ENCODE results near the gene HMG20A. TPM values are rescaled to one million over a fixed set of nuclear protein-coding genes. Genes with fewer than 3 reads are reported as not detected.

The HMG20A gene
- total and polyA plus RNA-seq, 9 of the 15 experiments (the other 6 are each of a cell fraction or from before 2014, with no cell fraction given) = 25.0 to 68.1 (median 38.9) TPM

DNA sequence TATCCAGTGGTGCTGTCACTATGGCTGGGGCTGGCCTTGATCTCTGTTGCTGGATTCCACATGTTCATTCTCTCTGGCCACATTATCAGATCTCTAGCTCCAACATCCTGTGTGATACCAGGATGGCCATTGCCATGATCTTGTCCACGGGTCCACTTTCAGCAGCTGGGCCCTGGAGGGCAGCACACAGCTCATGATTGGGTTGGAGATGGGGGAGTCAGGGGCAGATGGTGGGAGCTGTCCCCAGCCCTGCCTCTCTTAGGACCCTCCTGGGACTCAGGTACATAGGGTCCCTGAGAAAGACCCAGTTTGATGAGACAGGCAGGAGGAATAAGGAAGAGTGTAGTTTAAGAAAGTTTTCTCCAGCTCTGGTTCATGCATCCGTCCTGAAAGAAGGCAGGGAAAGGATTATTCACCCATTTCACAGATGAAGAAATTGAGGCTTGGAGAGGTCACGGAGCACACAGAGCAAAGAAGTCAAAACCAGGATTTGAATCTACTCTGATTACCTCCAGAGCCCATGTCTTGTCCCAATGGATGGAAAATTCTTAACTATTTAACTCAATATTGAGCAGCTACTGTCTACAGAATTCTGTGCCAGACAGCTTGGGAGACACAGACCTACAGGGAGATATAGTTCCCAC is 111.5 kb downstream of the HMG20A start (continued):
- TF ChIP-seq, protein P1, sequence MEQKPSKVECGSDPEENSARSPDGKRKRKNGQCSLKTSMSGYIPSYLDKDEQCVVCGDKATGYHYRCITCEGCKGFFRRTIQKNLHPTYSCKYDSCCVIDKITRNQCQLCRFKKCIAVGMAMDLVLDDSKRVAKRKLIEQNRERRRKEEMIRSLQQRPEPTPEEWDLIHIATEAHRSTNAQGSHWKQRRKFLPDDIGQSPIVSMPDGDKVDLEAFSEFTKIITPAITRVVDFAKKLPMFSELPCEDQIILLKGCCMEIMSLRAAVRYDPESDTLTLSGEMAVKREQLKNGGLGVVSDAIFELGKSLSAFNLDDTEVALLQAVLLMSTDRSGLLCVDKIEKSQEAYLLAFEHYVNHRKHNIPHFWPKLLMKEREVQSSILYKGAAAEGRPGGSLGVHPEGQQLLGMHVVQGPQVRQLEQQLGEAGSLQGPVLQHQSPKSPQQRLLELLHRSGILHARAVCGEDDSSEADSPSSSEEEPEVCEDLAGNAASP (IDR thresholded peaks at IDR 0.05) = no peak
- TF ChIP-seq ZNF41 (CRISPR knock-in tag; conservative IDR thresholded peaks at IDR 0.05) = no peak
- TF ChIP-seq, protein P2, sequence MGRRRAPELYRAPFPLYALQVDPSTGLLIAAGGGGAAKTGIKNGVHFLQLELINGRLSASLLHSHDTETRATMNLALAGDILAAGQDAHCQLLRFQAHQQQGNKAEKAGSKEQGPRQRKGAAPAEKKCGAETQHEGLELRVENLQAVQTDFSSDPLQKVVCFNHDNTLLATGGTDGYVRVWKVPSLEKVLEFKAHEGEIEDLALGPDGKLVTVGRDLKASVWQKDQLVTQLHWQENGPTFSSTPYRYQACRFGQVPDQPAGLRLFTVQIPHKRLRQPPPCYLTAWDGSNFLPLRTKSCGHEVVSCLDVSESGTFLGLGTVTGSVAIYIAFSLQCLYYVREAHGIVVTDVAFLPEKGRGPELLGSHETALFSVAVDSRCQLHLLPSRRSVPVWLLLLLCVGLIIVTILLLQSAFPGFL (CRISPR knock-in tag; IDR thresholded peaks at IDR 0.05) = no peak
- no peak for TF ChIP-seq ASH1L (IDR thresholded peaks at IDR 0.05; ENCODE audit: borderline replicate concordance, low read depth, partially characterized antibody)
- no peak for TF ChIP-seq HLTF (IDR thresholded peaks at IDR 0.05)
- peak; percentile 49; the same call in 1 of the 2 replicates for TF ChIP-seq BCOR (IDR thresholded peaks at IDR 0.05)
- no peak for TF ChIP-seq SAFB (IDR thresholded peaks at IDR 0.05; ENCODE audit: borderline replicate concordance, low read depth, low read length)
- TF ChIP-seq RBM17 (IDR thresholded peaks at IDR 0.05; ENCODE audit: borderline replicate concordance, low read depth, low read length) = no peak

DNA sequence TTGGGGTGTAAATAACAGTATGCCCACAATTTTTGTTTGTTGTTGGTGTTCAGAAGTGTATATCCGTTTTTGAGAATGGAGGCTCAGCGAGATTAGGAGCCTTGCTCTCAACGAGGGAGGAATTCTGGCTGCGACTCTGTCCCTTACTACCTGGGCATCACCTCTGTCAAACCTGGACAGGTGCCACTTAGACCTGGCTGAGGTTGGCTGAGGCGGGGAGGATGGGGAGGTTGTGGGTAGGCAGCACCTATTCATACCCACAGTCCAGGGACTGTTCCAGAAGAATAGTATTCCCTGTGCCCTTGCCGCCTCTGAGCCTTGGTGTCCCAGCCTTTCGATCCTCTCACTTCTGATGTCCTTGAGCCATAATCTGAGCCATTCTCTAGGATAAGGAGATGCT is 112.2 kb downstream of the HMG20A start:
- intact Hi-C loops (cut with micrococcal nuclease) (no loop called here), in situ Hi-C loops (cut with MboI) (no loop called here)
- Histone ChIP-seq H3K4me1 (replicated peaks in 1 of 2; ENCODE audit: control insufficient read depth in 2 of 2, insufficient read depth in 2 of 2, low read length in 2 of 2) (peaks cover 3% of the 10 kb centered on the region in 2 experiments; a peak in 3 of 5 replicates), H2AFZ (ENCODE audit: low read depth, low read length) (no peak overlapping the region), H3K4me3 (no peak overlapping the region), H3K9me1 (ENCODE audit: control insufficient read depth, insufficient read depth, low read length) (no peaks in the 10 kb centered on the region), H4K20me1 (replicated peaks; ENCODE audit: control insufficient read depth, insufficient read depth, low read length) (0 out of 2 replicates have a peak, but pooled peaks cover 3% of the 10 kb centered on the region), H3K27ac (ENCODE audit: extremely low read depth, low read depth, low read length) (no peak overlapping the region), H3K36me3 (ENCODE audit: control insufficient read depth, insufficient read depth, low read length) (no peaks in the 10 kb centered on the region), H3K4me2 (ENCODE audit: insufficient read depth, low read length) (no peak overlapping the region), H3K79me2 (ENCODE audit: control insufficient read depth, insufficient read depth, low read length) (no peaks in the 10 kb centered on the region), H3K27me3 (ENCODE audit: control insufficient read depth in 2 of 2, insufficient read depth in 2 of 2, low read length in 2 of 2) (peaks cover 9 to 46% of the 10 kb centered on the region in 2 experiments; a peak in 4 of 5 replicates), H3K9me3 (replicated peaks; ENCODE audit: control insufficient read depth, insufficient read depth, low read depth, low read length) (no peaks in the 10 kb centered on the region), H3K9ac (ENCODE audit: insufficient read depth in 1 of 2, low read depth in 2 of 2, low read length in 2 of 2) (no peak overlapping the region; a peak in 1 of 4 replicates)
- CTCF ChIA-PET (ENCODE audit: low intra/inter-chr PET ratio) = no interaction called here
- no peak for FAIRE-seq
- DNase-seq (ENCODE audit: extremely low read depth in 1 of 4, low spot score in 3 of 4) = no peak
- no peak for ATAC-seq
- WGBS (ENCODE audit: insufficient coverage, low coverage, missing lambda C conversion rate) = 4% methylated on average over 7 of the region's 7 CpGs
- BruUV-seq (replicated peaks) = no TSS peak
- POLR2A ChIA-PET = interaction anchor here (1.0 kb wide), 1 partner anchor 13 kb away, joined by 4 read pairs; no protein-coding TSS in a partner anchor
- TF ChIP-seq POLR3G (IDR thresholded peaks at IDR 0.05; ENCODE audit: extremely low read depth, insufficient read length, insufficient replicate concordance) = no peak
- TF ChIP-seq ZNF217 (CRISPR knock-in tag; IDR thresholded peaks at IDR 0.05) = no peak
- TF ChIP-seq, protein P3, sequence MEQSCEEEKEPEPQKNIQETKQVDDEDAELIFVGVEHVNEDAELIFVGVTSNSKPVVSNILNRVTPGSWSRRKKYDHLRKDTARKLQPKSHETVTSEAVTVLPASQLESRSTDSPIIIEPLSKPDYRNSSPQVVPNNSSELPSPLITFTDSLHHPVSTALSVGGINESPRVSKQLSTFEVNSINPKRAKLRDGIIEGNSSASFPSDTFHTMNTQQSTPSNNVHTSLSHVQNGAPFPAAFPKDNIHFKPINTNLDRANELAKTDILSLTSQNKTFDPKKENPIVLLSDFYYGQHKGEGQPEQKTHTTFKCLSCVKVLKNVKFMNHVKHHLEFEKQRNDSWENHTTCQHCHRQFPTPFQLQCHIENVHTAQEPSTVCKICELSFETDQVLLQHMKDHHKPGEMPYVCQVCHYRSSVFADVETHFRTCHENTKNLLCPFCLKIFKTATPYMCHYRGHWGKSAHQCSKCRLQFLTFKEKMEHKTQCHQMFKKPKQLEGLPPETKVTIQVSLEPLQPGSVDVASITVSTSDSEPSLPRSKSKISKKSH (CRISPR knock-in tag; IDR thresholded peaks at IDR 0.05) = no peak
- TF ChIP-seq MBD2 (IDR thresholded peaks at IDR 0.05; ENCODE audit: borderline replicate concordance, low read depth) = no peak
- no peak for TF ChIP-seq POLR2H (tag; IDR thresholded peaks at IDR 0.05; ENCODE audit: low read depth)
- TF ChIP-seq, protein P4, sequence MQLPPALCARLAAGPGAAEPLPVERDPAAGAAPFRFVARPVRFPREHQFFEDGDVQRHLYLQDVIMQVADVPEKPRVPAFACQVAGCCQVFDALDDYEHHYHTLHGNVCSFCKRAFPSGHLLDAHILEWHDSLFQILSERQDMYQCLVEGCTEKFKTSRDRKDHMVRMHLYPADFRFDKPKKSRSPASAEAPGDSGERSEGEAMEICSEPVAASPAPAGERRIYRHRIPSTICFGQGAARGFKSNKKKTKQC (CRISPR knock-in tag; IDR thresholded peaks at IDR 0.05) = no peak
- TF ChIP-seq, protein P5, sequence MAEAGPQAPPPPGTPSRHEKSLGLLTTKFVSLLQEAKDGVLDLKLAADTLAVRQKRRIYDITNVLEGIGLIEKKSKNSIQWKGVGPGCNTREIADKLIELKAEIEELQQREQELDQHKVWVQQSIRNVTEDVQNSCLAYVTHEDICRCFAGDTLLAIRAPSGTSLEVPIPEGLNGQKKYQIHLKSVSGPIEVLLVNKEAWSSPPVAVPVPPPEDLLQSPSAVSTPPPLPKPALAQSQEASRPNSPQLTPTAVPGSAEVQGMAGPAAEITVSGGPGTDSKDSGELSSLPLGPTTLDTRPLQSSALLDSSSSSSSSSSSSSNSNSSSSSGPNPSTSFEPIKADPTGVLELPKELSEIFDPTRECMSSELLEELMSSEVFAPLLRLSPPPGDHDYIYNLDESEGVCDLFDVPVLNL (CRISPR knock-in tag; IDR thresholded peaks at IDR 0.05; ENCODE audit: low read depth) = no peak
- TF ChIP-seq ZNF347 (CRISPR knock-in tag; IDR thresholded peaks at IDR 0.05; ENCODE audit: low read depth) = no peak
